H1 (cell line): ENCODE results near the gene KLHL2. TPM values are rescaled to one million over a fixed set of nuclear protein-coding genes. Genes with fewer than 3 reads are reported as not detected.

Experiments used
- NANOG ChIP-seq: IDR thresholded peaks from 2 replicates; pipeline ENCODE4 v1.6.1; 2011; ENCODE audit warnings: low read length, low read depth, mild to moderate bottlenecking, inconsistent platforms; ENCODE audit not compliant: insufficient read depth, poor library complexity, severe bottlenecking
- SIRT6 ChIP-seq: IDR thresholded peaks from one replicate; pipeline ENCODE4 v1.7.1; 2012; ENCODE audit warnings: low read length, inconsistent platforms
- polyA plus RNA-seq, 7 experiments: library from polyadenylated mRNA; depleted of rRNA in 3 of 7; stranded (reverse) in 5 of 7; unstranded in 2 of 7; fragments of >200 nt in 5 of 7; fragments of 200-250 nt in 2 of 7; gene quantifications; 1 replicate in 5 of 7; 2 replicates in 1 of 7; 4 replicates in 1 of 7; pipeline versions ENCODE4 v1.2.1 to v1.2.3, GENCODE V29; 2011 to 2013; ENCODE audit warnings: missing spikeins in 2 of 7, mixed read lengths in 2 of 7
- total RNA-seq: library from RNA; stranded (reverse); fragmentation: NEBNext Ultra II Directional; extraction: Animal tissue kit (Norgen Biotek cat#: 25700); gene quantifications from 2 replicates; pipeline ENCODE4 v1.2.1, GENCODE V29; 2021

KLHL2 gene
- total and polyA plus RNA-seq, 2 of the 8 experiments (the other 6 are each of a cell fraction or from before 2014, with no cell fraction given) = 5.2 to 12.0 TPM

DNA sequence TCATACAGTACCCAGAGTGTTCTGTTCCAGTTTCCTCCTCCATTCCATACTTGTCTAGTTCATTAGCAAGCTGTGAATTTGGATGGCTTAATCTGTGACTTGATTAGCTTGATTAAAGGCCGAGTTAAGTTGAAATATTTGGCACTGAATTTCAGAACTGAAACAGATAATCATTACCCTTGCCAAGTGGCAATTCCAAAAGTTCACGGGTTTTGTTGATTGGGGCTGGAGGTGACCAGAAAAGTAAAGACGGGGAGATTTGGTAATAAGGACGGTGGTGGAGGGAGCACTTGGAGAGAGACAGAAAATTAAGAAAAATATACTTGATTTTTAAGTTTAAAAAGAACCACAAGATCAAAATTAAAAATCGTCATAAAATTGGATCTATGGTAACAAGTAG, 21.9 kb upstream of the KLHL2 start (continued):
- TF ChIP-seq NANOG (no peak), SIRT6 (no peak)
